DMS 273 (cell line): ENCODE data around the gene AUP1.

Source experiments
- DNase-seq: peaks from one replicate; lab custom pipeline; 2025; ENCODE audit not compliant: unreplicated experiment; lab: John Stamatoyannopoulos, UW

The AUP1 gene

DNA sequence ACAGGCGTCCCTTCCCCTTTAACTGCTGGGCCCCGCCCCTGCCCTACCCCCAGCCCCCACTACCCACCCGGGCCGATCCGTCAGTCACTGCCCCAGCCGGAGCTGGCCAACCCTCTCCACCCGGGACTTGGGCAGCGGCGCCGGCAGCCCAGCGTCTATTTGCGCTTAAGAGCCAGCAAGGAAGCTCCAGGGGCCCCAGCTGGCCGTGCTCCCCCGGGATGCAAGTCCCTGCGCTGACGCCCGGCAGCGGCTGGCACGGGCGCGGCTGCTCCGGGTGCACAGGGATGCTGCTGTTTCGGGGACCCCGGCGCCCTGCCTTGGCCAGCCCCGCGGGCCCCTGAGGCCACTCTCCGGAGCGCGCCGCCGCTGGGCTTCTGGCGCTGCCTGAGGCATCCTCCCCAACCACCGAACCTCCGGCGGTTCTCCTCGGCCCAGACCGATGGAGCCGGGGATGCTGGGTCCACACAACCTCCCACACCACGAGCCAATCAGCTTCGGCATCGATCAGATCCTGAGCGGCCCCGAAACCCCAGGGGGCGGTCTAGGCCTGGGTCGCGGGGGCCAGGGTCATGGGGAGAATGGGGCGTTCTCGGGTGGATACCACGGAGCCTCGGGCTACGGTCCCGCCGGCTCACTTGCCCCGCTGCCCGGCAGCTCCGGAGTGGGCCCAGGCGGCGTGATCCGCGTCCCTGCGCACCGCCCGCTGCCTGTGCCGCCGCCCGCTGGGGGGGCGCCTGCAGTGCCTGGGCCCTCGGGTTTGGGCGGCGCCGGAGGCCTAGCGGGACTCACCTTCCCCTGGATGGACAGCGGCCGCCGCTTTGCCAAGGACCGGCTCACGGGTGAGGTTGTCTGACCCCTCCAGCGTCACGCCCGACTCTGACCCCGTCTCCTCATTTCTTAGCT lies 14.9 kb downstream of the AUP1 start, which contains the start of gene TLX2:
Gene TLX2 (plus strand): TSS at position 83 of the 903 bp plus-strand sequence. CDS start 357 bp downstream, at position 440.
- peak; percentile 54 for DNase-seq

DNA sequence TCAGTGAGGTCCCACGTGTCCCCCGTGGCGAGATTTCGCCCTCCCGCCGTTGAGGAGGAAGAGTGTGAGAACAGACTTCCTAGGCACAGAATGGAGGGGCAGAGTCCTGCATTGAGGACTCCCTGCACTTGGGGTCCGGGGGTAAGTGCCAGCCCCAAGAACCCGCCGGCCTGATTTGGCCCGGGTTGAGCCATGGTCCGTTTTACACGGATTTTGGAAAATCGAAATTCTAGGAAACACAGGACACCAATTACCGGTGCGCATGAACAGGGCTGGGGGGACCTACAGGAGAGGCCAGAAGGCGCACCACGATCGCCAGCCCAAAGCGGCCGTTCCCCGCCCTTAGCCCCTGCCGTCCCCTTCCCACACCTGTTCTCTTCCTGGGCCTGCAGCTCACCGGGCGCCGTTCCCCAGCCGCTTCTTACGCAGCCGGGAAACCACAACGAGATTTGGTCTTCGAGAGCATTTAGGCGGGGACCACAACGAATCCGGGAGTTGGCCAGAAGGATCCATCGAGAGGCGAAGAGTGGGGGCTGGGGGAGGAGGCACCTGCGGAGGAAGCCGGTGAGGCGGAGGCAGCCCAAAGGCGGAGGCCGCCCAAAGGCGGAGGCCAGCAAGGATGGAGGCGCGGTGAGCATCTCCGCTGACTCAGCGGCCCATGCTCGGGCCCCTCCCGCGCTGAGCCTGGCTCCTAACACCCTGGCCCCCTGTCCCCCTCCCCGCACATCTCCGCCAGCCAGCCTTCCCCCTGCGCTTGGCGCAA lies 15.7 kb downstream of the AUP1 start:
- DNase-seq = peak; percentile 49

DNA sequence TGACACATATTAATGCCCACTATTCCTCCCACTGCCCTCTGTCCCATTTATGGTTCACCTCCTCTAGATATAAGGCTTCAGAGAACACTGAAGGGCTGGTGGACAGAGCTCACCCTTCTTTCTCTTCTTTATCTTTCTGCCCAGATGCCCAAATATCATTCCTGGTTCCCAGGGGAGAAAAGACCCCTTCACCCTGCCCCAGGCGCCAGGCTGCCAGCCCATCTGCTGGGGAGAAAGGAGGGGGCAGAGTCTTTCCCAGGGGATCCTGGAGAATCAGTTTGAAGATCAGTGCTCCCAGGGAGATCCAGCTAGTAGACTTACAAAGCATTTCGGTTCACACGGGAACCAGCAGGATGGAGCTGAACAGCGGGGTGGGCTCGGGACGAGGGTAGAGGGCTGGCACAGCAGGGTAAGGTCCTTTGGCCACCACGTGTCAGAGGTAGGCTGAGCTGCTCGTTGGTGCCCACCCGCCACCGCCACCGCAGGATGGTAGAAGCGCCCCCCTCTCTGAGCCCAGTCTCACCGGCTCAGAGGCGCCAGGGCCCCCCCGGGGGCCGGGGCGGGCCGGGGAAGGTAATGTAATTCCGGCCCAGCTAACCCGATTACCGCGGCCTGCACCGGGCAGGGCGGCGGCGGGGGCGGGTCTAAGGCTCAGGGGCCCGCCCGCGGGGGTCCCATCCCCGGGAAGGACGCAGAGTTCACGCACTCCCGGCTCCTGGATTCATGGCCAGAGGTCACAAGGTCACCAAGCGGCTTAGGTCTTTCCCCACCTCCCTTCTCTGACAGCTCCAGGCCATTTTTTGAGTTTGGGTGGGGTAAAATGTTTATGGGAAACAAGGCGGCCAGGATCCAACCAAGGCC lies 16.5 kb downstream of the AUP1 start:
- DNase-seq = peak; percentile 23

DNA sequence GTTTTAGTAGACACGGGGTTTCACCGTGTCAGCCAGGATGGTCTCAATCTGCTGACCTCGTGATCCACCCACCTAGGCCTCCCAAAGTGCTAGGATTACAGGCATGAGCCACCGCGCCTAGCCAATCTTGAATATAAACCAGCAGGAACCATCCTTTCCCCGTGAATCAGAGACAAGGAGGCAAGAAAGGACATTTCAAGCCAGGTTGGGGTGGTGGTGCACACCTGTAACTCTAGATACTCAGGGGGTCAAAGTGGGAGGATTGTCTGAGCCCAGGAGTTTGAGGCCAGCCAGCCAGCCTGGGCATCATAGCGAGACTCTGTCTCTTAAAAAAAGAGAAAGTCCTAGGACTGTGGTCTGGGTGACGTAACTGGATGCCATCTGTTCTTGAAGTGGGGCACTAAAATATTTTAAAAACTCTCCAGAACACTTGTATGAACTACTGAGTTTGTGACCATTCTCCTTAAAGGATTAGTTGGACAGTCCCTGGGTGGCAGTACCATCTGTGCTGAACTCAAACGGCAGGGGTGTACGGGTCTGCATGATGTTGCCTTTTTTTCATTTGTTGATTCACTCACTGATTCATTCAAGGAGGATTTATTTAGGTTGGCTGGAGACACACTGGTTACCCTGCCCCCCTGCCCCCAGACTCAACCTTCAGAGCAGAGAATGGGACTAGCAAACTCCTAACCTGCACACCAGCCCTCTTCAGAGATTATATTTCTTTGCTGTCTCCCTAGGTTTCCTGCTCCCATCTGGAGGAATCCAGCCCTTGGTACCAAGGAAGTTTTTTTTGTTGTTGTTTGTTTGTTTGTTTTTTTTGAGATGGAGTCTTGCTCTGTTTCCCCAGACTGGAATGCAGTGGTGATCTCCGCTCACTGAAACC lies 18.2 kb downstream of the AUP1 start:
- DNase-seq = peak; percentile 65

DNA sequence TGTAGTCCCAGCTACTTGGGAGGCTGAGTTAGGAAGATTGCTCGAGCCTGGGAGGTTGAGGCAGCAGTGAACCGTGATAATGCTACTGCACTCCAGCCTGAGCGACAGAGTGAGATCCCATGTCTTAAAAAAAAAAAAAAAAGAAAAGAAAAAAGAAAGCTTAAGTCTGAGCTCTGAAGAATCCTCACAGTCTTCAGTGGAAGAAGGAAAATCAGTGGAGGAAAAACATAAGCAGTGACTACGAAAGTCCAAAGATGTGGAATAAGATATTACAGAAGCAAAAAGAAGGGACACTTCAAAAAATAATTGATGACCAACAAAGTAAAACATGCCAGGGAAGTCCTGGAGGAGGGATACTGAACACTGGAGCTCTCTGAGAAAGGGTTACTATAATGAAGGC lies 19.2 kb downstream of the AUP1 start:
- DNase-seq = no peak

DNA sequence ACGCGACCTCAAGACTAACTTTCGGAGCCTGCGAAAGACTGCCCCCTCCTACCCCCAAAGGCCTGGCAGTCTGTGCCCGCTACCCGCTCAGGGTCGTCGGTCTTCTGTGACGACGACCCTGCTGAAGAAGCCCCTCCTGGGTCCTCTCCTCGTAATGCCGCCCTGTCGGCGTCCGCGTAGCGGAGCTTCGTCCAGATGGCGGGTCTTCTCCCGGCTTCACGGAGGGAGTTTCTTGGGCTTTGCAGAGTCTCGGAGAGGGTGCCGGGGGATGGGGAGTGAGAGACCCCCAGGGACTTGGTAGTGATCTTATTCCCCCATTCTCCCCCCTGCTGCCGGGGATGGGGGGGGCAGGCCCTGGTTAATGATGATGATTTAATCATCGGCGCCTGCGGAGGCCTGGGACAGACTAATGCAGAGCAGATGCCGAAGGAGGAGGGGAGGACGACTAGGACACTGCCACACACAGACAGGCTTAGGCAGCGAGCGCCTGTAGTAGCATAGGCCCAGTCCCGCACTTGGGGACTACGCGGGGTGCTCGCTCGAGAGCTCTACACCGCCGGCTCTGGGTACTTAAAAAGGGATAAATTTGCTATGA lies 21.5 kb downstream of the AUP1 start:
- peak; percentile 83 for DNase-seq

DNA sequence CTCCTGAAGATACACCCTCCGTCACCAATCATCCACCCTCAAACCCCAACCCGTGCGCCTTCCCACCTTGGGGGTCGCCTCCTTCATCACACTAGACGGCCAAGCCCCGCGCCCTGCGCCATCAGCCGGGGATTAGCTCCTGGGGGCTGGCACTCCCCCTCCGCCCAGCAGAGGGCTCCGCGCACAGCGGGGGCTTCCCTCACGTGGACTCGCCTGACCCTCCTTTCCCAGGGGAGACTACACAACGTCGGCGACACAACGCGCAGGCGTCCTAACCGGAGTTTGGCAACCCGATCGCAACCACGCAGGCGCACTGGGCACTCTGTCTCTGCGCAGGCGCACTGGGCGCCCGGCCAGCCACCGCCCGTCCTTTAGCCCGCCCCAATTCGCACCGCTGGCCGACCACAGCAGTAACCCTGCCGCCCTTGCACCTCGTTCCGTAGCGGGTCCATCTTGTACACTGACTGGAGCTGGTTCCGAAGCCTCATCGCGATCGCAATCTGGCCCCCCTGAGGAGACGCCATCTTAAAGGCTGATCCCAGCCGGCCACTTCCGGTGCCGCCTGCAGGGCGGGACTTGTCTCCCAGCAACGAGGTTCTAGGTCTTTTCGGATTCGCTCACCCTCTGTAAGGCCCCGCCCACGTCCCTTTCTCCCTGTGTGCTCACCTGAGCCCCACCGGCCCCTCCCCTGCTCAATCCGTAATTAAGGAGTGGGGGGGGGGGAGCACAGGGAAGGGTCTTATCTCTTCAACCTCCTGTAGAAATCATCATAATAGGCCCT lies 22.2 kb downstream of the AUP1 start, which contains the start of gene PCGF1:
Gene PCGF1 (minus strand): TSS at position 551 of the 781 bp plus-strand sequence. CDS start 27 bp downstream, at position 524.
- DNase-seq = peak; percentile 99

DNA sequence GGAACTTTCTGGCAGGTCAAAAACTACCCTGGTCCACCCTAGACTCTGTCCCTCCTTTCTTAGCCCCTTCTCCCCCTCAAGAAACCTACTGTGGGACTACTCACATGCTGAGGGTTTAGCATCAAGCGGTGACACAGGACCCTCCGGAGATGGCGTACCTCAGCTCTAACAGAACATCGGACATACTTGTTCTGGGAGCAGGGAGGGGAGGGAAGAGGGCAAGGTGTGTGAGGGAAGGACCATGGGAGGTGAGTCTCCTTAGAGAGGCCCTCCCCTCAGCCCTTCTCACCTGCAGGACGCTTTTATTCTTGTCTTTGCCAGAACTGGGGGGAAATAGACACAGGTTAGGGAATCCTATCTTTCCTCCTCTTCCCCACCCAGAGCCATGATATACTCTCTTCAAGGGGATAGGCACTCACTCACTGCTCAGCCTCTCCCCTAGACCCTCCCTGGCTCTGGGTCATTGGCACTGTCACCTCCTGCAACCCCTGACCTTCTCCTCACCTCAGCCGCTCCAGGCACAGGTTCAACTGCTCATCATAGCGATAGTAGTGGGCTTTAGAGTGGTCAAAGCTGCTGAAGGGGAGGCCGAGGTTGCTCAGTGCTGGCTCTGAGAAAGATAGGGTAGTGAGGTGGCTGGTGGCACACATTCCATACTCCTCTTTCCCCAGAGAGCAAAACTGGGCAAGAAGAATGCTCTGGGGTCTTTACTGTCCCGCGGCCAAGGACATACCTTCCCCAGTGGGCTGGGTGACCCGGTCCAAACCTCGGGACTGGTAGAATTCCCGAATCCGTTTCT lies 23.9 kb downstream of the AUP1 start:
- no peak for DNase-seq

DNA sequence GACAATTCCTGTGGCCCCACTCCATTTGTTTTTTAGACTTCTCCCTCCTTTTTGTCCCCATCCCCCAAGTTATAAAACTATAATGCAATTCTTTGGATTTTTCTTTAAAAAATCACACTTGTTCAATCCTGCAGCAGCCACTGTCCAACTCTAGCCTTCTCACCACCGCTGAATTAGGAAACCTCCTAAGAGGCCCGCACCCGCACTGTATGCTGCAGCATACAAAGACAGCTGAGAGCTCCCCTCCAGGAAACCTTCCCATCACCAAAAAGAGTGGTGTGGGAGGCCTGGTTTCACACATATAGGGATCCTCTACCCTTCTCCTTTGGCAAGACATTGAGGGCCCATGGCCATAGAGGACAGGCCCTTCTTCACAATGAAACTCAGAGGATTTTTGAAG lies 24.9 kb downstream of the AUP1 start:
- no peak for DNase-seq

DNA sequence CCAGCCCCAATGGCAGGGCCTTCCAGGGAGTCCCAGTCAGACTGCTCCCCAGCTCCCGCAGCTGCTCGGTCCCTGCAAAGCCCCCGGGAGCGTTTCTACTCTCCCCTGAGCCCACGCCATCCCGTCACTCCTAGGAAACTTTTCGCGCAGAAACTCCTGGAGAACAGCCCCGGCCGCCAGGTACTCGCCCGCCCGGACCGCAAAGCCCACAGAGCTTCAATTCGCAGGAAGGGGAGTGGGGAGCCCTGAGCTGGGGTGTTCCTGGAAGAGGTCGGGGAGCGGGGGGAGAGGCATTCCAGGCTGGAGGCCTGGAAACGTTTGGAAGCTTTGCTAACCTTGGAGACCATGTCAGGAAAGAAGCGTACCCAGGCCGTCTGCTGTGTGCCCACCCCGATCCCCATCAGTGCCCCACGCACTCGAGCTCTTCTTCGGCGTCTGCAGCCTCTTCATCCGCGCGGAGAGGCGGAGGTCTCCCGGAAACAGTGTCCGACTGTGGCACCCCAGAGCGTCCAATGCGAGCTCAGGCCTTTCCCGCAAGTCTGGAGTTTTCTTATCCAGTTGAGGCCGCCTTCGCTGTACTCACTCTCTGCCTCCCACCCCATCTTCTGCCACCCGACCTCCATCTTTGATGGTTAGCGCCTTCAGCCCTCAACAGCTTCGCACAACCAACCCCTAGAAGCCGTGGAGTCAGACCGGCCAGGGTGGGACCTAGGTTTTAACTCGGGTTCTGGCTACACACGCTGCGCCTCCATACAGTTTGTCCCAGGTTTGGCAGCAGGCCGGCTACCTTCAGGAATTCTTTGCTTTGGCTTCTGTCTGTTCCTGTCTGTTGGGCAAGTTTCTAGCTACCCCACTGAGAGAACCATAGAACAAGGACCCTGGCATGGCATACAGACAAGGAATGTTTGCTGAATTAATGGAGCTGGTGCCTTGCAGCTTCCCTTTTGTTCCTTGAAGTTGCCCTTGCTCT lies 25.7 kb downstream of the AUP1 start:
- DNase-seq = no peak

DNA sequence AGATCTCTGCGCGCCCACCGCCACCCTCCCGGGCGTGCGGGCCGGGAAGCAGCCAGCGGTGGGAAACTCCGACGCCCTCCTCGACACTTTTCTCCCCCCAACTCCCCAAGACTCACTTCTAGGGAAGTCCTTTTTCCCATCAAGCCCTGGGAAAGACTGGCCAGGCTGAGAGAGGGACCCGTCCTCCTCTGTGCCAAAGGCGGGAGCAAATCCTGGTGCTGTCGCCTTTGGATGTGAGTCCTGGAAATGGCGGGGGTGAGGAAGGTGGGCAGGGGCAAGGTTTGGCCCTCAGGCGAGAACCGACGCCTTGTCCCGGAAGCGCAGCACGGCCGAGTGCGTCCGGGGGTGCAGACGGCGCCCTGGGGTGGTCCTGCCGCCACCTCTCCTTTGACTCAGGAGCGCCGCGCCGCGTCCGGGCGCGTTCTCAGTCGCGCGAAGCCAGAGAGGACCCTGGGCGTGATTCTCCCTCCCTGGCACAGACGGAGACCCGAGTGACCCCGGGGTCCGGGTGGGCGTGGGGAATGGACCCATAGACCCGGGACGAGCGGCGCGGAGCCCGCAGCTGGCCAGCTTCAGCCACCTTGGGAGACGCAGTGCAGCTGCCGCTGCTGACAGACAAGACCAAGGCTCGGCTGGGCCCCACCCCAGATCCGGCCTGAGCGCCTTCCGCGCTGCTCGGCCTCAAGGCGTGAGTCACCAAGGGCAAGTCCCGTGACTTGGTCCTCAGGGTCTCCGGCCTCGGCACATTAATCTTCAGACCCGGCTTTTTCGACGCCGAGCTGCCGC lies 26.6 kb downstream of the AUP1 start:
- DNase-seq = peak; percentile 51

DNA sequence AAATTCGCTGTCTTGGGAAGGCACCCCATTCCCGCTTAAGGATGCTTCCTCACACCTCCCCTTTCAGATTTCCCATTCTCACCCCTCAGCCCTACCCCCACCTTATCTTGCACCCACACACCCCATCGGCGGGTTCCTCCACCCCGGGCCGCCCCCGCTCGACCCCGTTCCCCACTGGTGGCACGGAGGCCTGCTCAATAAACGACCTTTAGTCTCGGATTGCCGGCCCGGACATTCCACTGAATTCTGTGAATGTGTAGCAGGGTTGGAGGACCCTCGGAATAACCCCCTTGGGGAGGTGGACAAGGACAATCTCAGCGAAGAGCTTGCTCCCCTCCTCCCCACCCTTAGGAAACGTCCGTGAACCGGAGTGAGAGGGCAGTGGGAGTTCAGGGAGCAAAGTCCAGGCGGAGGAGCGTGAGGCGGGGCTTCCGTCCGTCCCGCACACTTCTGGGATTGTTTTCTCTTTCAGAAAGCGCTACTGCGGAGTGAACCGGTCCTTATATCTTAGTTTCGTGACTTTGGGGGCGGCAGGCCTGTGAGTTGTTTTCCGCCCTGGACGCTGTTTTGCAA lies 27.3 kb downstream of the AUP1 start:
- DNase-seq = no peak

DNA sequence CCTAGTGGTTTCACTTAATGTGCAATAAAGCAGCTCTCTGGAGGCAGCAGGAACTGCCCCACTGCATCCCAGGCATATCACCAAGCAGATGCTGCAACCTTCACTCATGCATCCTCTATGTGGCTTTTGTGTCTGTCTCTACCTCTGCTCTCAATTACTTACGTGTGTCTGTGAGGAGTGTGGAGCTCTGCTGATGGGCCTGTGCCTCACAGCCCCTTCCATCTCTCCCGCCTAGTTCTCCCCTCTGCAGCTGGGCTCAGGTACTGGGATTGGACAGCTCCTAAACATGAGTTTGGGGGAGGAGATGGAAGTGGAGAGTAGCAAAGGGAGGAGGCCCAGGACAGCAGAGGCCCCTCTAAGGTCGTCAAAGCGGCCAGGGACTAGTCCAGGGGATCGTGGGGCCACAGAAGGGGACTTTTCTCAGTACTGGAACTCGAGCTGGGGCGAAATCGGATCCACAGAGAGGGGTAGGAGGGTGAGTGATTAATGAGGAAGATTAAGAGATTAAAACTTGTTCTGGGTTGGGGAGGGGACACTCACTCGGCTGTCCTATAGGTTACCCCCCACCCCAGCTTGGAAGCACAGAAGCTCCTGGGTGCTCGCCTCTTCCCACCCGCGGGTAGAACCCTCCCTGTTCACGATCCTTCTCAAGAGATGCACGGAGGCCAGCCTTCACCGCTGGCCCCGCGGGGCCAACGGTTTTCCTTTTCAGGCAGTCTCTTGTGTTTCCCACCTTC lies 28.0 kb downstream of the AUP1 start:
- DNase-seq = no peak

DNA sequence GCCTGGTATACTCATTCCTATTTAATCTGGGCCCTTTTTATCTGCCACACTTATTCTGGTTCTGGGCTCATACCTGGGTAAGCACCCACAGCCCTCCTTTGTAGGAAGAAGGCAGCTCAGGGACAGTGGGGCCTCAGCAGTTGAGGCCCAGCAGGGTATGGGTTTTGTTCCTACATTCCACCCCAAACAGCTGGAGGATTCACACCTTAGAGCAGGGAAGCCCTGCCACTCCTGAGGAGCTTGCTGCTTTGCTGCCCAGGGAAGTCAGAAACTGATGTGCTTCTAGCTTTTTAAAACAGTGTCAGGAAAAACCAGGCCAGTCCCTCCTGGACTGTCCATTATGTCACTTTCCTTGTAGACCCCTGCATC lies 28.9 kb downstream of the AUP1 start:
- no peak for DNase-seq

DNA sequence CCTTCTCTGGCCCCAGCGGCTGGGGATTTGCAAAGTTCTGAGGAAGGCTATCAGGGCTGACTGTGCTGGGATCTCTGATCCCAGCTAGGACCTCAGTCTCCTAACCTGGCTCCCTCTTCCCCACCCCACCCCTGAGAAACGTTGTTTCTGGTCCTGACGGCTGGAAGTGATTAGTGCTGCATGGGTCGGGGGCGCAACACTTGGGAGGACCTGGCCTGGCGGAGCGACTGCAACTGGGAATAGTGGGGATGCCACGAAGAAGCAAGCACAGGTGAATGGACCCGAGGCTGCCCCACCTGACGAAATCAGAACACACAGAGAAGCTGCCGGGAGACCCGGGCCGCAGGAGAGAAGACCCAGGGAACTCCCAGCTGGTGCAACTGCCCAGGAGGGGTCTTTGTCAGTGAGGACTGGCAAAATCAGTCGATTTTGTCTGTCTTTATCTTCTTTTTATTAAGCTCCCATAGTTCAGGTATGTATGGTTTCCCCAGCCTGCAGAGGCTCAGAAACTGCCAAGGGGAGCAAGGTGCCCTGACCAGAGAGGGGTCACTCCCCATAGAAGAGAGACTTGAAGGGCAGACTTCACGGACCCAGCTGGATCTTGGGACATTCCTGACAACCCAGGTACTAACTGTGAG lies 29.4 kb downstream of the AUP1 start:
- no peak for DNase-seq
